ENCODE data around the gene NTRK2.
"Not testable (repeated sequence)": the region's sequence is repeated elsewhere in the genome, so short reads cannot be mapped to it uniquely, and the experiment has no call there.

NTRK2 gene

DNA sequence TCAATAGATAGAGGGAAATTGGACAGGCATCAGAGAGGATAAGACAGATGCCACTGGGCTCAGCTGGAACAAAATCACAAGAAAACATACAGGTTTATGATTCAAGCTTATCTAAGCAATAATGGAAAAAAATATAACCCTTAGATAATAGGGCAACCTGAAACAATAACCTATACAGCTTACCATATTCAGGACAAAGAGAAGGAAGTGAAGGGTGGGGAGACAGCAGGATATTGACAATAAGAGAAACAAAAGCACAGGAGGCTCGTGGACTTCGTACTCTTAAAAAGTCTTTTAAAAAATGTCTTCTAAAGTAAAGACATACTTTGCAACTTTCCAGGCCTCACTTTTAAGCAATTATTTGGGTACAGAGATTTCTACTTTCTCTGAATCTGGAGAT is 225.3 kb downstream of the NTRK2 start:
- no peaks in the 10 kb centered on the region for H3K36me3 ChIP-seq (ENCODE audit: insufficient read depth, low read length)

DNA sequence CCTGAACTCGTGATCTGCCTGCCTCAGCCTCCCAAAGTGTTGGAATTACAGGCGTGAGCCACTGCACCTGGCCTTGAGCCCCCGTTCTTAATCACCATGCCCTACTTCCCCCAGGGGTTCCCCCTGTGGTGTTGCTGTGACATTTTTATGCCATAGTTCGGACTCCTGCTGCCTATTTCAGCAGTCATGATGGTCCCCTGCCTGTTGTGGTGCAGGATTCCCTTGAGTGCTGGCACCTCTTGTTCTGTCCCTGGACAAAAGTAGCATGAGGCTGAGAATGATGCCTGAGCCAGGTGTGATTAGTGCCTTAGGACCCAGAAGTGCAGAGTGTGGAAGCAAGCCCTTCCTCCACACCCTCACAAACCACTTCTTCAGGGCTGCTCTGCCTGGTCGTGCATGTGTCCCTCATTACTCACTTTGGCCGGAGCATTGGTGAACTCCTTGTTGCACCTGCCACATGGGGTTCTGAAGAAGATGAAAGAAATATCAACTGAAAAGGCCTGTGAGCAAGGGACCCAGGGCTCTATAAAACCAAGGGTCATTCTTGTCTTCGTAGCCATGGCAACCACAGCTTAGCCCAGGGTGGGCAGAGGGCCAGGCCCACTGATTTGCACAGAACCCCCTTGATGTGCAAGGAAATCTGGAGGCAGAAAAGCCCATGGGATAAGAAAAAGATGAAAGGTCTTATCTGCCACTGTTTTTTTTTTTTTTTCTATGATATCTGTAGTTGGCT is 228.0 kb downstream of the NTRK2 start:
- no peaks in the 10 kb centered on the region for H3K79me2 ChIP-seq (ENCODE audit: insufficient read depth, low read length)
- no peak overlapping the region for H3K4me2 ChIP-seq (ENCODE audit: low read length)
- no peak overlapping the region for H3K27ac ChIP-seq (ENCODE audit: low read depth, low read length, poor library complexity, severe bottlenecking)
- no peaks in the 10 kb centered on the region for H3K9me3 ChIP-seq (ENCODE audit: low read length)
- no peaks in the 10 kb centered on the region for H3K9me2 ChIP-seq (ENCODE audit: low read depth, low read length)
- no peaks in the 10 kb centered on the region for H4K20me1 ChIP-seq (ENCODE audit: insufficient read depth, low read length)
- H3F3A ChIP-seq (ENCODE audit: insufficient read depth, low read length) = no peaks in the 10 kb centered on the region
- H3K9ac ChIP-seq (ENCODE audit: low read length) = no peak overlapping the region
- H3K4me3 ChIP-seq (ENCODE audit: low read depth, low read length, poor library complexity, severe bottlenecking) = no peak overlapping the region
- H3K36me3 ChIP-seq (ENCODE audit: insufficient read depth, low read length) = no peaks in the 10 kb centered on the region
- H3K4me1 ChIP-seq (ENCODE audit: insufficient read depth, low read length, severe bottlenecking) = no peaks in the 10 kb centered on the region
- H3K27me3 ChIP-seq (ENCODE audit: insufficient read depth, low read length) = no peaks in the 10 kb centered on the region
- no peak for TF ChIP-seq EZH2 (IDR thresholded peaks at IDR 0.05; ENCODE audit: borderline replicate concordance, low read length)
- TF ChIP-seq, protein P1, sequence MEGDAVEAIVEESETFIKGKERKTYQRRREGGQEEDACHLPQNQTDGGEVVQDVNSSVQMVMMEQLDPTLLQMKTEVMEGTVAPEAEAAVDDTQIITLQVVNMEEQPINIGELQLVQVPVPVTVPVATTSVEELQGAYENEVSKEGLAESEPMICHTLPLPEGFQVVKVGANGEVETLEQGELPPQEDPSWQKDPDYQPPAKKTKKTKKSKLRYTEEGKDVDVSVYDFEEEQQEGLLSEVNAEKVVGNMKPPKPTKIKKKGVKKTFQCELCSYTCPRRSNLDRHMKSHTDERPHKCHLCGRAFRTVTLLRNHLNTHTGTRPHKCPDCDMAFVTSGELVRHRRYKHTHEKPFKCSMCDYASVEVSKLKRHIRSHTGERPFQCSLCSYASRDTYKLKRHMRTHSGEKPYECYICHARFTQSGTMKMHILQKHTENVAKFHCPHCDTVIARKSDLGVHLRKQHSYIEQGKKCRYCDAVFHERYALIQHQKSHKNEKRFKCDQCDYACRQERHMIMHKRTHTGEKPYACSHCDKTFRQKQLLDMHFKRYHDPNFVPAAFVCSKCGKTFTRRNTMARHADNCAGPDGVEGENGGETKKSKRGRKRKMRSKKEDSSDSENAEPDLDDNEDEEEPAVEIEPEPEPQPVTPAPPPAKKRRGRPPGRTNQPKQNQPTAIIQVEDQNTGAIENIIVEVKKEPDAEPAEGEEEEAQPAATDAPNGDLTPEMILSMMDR (IDR thresholded peaks at IDR 0.05; ENCODE audit: low read length) = no peak
- H2AFZ ChIP-seq (ENCODE audit: low read length) = no peak overlapping the region

More for the DNA sequence above, 225.3 kb downstream of the NTRK2 start:
- Histone ChIP-seq H4K20me1 (ENCODE audit: insufficient read depth, low read length) (no peaks in the 10 kb centered on the region), H3K4me1 (ENCODE audit: insufficient read depth, low read length, severe bottlenecking) (no peaks in the 10 kb centered on the region), H3K27me3 (ENCODE audit: insufficient read depth, low read length) (no peaks in the 10 kb centered on the region), H3K79me2 (ENCODE audit: insufficient read depth, low read length) (no peaks in the 10 kb centered on the region), H3F3A (ENCODE audit: insufficient read depth, low read length) (no peaks in the 10 kb centered on the region), H2AFZ (ENCODE audit: low read length) (no peak overlapping the region), H3K27ac (ENCODE audit: low read depth, low read length, poor library complexity, severe bottlenecking) (no peak overlapping the region), H3K9me3 (ENCODE audit: low read length) (no peaks in the 10 kb centered on the region), H3K9ac (ENCODE audit: low read length) (no peak overlapping the region), H3K4me3 (ENCODE audit: low read depth, low read length, poor library complexity, severe bottlenecking) (no peak overlapping the region), H3K4me2 (ENCODE audit: low read length) (no peak overlapping the region), H3K9me2 (ENCODE audit: low read depth, low read length) (no peaks in the 10 kb centered on the region)
- no peak for TF ChIP-seq EZH2 (IDR thresholded peaks at IDR 0.05; ENCODE audit: borderline replicate concordance, low read length)
- TF ChIP-seq, protein P1 (IDR thresholded peaks at IDR 0.05; ENCODE audit: low read length) = no peak

DNA sequence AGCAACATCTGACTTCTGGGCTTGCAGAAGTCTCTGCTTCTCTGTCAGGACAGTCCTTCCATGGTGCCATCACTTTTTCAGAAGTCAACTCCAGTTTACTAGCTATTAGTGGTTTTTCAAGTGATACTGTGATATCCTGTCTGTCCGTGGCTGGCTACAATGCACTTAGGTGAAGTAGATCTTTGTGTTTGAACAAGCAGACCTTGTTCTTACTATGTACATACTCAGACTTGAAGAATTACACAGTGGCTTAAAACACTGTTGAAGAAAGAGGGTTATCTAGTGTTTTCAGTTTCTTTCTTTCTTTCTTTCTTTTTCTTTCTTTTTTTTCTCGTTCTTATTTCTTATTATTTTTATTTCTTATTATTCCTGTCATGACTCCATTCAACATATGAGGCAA is 228.7 kb downstream of the NTRK2 start:
- no peak overlapping the region for H3K4me2 ChIP-seq (ENCODE audit: low read length)

DNA sequence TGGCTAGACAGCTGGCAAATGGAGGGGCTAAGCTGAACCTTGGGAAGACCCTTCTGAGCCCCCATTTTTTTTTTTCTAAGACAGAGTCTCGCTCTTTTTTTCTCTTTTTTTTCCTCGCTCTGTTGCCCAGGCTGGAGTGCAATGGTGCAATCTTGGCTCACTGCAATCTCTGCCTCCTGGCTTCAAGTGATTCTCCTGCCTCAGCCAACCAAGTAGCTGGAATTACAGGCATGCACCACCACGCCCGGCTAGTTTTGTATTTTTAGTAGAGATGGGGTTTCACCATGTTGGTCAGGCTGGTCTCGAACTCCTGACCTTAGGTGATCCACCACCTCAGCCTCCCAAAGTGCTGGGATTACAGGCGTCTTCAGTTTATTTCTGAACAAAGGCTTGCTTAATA is 229.1 kb downstream of the NTRK2 start:
- H3K4me1 ChIP-seq (ENCODE audit: insufficient read depth, low read length, severe bottlenecking); H3K9me2 ChIP-seq (ENCODE audit: low read depth, low read length); H3K9ac ChIP-seq (ENCODE audit: low read length); H4K20me1 ChIP-seq (ENCODE audit: insufficient read depth, low read length); H3K4me2 ChIP-seq (ENCODE audit: low read length); H3K9me3 ChIP-seq (ENCODE audit: low read length); H3K27ac ChIP-seq (ENCODE audit: low read depth, low read length, poor library complexity, severe bottlenecking); H3F3A ChIP-seq (ENCODE audit: insufficient read depth, low read length); H3K4me3 ChIP-seq (ENCODE audit: low read depth, low read length, poor library complexity, severe bottlenecking); H3K27me3 ChIP-seq (ENCODE audit: insufficient read depth, low read length); H3K36me3 ChIP-seq (ENCODE audit: insufficient read depth, low read length); H3K79me2 ChIP-seq (ENCODE audit: insufficient read depth, low read length); H2AFZ ChIP-seq (ENCODE audit: low read length): not testable (repeated sequence)

More for the DNA sequence above, 228.7 kb downstream of the NTRK2 start:
- no peaks in the 10 kb centered on the region for H3K79me2 ChIP-seq (ENCODE audit: insufficient read depth, low read length)
- H4K20me1 ChIP-seq (ENCODE audit: insufficient read depth, low read length) = no peaks in the 10 kb centered on the region
- H3K9me2 ChIP-seq (ENCODE audit: low read depth, low read length) = no peaks in the 10 kb centered on the region
- no peak overlapping the region for H3K27ac ChIP-seq (ENCODE audit: low read depth, low read length, poor library complexity, severe bottlenecking)
- no peaks in the 10 kb centered on the region for H3F3A ChIP-seq (ENCODE audit: insufficient read depth, low read length)
- H3K36me3 ChIP-seq (ENCODE audit: insufficient read depth, low read length) = no peaks in the 10 kb centered on the region
- H3K9me3 ChIP-seq (ENCODE audit: low read length) = no peaks in the 10 kb centered on the region
- TF ChIP-seq EZH2 (IDR thresholded peaks at IDR 0.05; ENCODE audit: borderline replicate concordance, low read length) = no peak
- TF ChIP-seq, protein P1 (IDR thresholded peaks at IDR 0.05; ENCODE audit: low read length) = no peak
- H3K4me3 ChIP-seq (ENCODE audit: low read depth, low read length, poor library complexity, severe bottlenecking) = no peak overlapping the region
- no peaks in the 10 kb centered on the region for H3K4me1 ChIP-seq (ENCODE audit: insufficient read depth, low read length, severe bottlenecking)
- no peaks in the 10 kb centered on the region for H3K27me3 ChIP-seq (ENCODE audit: insufficient read depth, low read length)
- H2AFZ ChIP-seq (ENCODE audit: low read length) = no peak overlapping the region
- H3K9ac ChIP-seq (ENCODE audit: low read length) = no peak overlapping the region
